Right atrium auricular region (tissue), 2 donors: ENCODE results near the gene CMTR1. TPM values are rescaled to one million over a fixed set of nuclear protein-coding genes. Genes with fewer than 3 reads are reported as not detected.

Experiments used
- DNase-seq: peaks from one replicate; pipeline ENCODE4 v3.0.0-alpha.2; 2019; ENCODE audit warnings: low spot score
- H3K27ac ChIP-seq, 2 donors: fragments of 200-600 bp; sonication (generic); 1 replicate in 1 of 2; 2 replicates in 1 of 2; pipeline ENCODE4 v1.5.1; 2016 to 2019
- H3K27me3 ChIP-seq, 2 donors: fragments of 200-600 bp; sonication (generic); one replicate each; pipeline versions ENCODE4 v1.5.1 to v1.6.0; 2017 to 2019
- H3K36me3 ChIP-seq: fragments of 200-600 bp; sonication (generic); one replicate; pipeline ENCODE4 v1.5.1; 2016
- H3K4me1 ChIP-seq, 2 donors: fragments of 200-600 bp; sonication (generic); one replicate each; pipeline versions ENCODE4 v1.5.1 to v1.6.0; 2017 to 2019
- H3K4me3 ChIP-seq, 2 donors: fragments of 200-600 bp; sonication (generic); 1 replicate in 1 of 2; 2 replicates in 1 of 2; pipeline ENCODE4 v1.5.1; 2017 to 2019; ENCODE audit warnings: mild to moderate bottlenecking in 1 of 2, moderate library complexity in 1 of 2
- H3K9me3 ChIP-seq, 2 donors: fragments of 200-600 bp; sonication (generic); one replicate each; pipeline ENCODE4 v1.5.1; 2019
- total RNA-seq, 2 donors: library from RNA; depleted of rRNA; stranded (reverse); fragments of >200 nt; gene quantifications; one replicate each; pipeline ENCODE4 v1.1.0, GENCODE V29; 2016
- TF ChIP-seq, protein P1 (sequence below), 2 donors: fragments of 200-600 bp; sonication (generic); IDR thresholded peaks; one replicate each; pipeline ENCODE4 v1.5.1; 2019; ENCODE audit warnings: antibody characterized with exemption in 2 of 2

The CMTR1 gene
- total RNA-seq, 2 donors from 2014 or later: 20.4 to 21.1 TPM

DNA sequence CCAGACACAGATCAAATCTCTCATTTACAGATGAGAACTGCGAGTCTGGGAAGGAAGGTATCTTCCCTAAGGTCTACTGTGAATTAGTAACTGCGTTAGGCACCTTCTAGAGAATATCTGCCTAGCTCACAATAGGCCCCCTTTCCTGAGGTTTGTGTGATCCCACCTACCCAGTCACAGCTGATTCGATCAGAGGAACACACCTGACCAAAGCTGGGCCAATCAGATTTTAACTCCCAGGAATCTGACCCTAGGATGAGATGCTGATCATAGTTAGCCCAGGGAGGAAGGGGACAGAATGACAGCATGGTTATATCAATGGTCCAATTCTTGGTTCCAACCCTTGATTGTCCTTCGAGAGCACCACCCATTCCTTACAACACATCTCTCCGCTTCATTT is 74.1 kb downstream of the CMTR1 start:
- no peaks in the 10 kb centered on the region for H3K9me3 ChIP-seq
- H3K27ac ChIP-seq: no peak overlapping the region
- TF ChIP-seq, protein P1, sequence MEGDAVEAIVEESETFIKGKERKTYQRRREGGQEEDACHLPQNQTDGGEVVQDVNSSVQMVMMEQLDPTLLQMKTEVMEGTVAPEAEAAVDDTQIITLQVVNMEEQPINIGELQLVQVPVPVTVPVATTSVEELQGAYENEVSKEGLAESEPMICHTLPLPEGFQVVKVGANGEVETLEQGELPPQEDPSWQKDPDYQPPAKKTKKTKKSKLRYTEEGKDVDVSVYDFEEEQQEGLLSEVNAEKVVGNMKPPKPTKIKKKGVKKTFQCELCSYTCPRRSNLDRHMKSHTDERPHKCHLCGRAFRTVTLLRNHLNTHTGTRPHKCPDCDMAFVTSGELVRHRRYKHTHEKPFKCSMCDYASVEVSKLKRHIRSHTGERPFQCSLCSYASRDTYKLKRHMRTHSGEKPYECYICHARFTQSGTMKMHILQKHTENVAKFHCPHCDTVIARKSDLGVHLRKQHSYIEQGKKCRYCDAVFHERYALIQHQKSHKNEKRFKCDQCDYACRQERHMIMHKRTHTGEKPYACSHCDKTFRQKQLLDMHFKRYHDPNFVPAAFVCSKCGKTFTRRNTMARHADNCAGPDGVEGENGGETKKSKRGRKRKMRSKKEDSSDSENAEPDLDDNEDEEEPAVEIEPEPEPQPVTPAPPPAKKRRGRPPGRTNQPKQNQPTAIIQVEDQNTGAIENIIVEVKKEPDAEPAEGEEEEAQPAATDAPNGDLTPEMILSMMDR (IDR thresholded peaks at IDR 0.05): no peak
- H3K4me1 ChIP-seq: no peaks in the 10 kb centered on the region
- DNase-seq: no peak
- H3K36me3 ChIP-seq: no peaks in the 10 kb centered on the region
- no peak overlapping the region for H3K4me3 ChIP-seq
- H3K27me3 ChIP-seq: no peaks in the 10 kb centered on the region

DNA sequence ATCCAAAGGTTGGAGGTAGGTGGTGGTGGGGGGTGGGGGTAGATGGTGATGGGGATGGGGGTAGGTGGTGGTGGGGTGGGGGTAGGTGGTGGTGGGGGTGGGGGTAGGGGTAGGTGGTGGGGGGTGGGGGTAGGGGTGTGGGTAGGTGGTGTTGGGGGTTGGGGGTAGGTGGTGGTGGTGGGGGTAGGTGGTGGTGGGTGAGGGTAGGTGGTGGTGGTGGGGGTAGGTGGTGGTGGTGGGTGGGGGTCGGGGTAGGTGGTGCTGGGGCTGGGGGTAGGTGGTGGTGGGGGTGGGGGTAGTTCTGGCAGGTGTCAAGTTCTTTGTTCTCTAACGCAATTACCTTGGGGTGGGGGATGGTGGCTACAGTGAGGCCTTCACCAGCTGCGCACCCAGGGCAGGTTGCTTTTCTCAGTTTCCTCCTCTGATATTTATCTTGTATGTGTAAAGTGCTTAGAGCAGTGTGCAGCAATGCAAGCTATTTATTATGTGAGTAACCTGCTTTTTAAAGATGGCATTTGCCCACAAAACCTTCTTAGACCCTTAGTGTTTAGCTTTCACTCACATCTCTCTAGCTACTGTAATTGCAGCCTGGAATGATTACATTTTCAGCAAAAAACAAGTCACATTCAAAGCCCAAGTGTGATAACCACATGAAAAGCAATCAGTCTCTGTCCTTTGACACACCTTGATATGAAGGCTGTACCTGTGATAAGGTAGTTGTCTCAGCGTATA is 74.8 kb downstream of the CMTR1 start:
- Histone ChIP-seq H3K36me3 (no peaks in the 10 kb centered on the region), H3K4me1 (no peaks in the 10 kb centered on the region), H3K27me3 (no peaks in the 10 kb centered on the region), H3K4me3 (no peak overlapping the region), H3K9me3 (no peaks in the 10 kb centered on the region), H3K27ac (no peak overlapping the region)
- DNase-seq: no peak
- TF ChIP-seq, protein P1 (IDR thresholded peaks at IDR 0.05): no peak

DNA sequence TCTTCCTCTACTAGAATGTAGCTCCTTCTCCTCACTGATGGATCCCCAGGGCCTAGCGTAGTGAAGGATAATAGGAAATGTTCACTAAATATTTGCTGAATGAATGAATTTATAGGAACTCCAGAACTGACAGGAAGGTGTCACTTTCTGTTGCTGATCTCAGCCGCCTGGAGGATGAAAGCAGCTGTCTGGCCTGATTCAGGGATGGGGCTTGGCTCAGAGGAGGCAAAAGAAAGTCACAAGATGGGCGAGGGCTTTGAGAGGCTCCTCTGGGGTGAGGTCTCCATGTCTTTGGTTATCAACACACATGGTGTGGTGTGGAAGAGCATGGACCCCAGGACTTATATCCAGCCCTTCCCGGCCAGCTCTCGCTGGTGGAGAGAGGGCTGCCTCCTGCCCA is 78.2 kb downstream of the CMTR1 start:
- H3K9me3 ChIP-seq: no peaks in the 10 kb centered on the region

DNA sequence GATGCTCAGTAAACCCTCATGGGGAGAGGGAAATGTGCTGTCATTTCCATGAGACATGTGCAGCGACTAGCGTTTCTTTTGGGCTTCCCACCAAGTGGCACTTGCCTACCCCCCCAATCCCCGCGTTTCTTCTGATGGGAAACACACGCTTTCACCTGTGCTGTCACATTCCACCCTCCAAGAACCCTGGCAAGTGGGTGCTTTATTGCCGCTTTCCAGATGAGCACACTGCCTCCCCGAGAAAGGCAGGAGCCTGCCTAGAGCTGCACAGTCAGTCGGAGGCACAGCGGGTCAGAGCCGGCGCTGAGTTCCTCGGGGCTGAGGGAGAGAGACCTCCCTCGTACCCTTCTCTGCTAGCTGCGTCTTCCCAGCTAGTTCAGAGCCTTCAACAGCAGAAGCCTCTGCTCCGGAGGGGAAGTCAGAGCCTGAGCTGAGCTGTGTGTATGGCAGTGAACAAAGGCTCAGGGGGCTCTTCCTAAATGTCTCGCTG is 78.9 kb downstream of the CMTR1 start:
- Histone ChIP-seq H3K27ac (no peak overlapping the region), H3K9me3 (no peaks in the 10 kb centered on the region), H3K36me3 (no peaks in the 10 kb centered on the region), H3K4me1 (peaks cover 0 to 12% of the 10 kb centered on the region in 2 donors), H3K27me3 (no peaks in the 10 kb centered on the region), H3K4me3 (no peak overlapping the region)
- TF ChIP-seq, protein P1 (IDR thresholded peaks at IDR 0.05): no peak
- DNase-seq: no peak

More for the DNA sequence above, 78.2 kb downstream of the CMTR1 start:
- DNase-seq: no peak
- H3K27ac ChIP-seq: no peak overlapping the region
- no peaks in the 10 kb centered on the region for H3K27me3 ChIP-seq
- TF ChIP-seq, protein P1 (IDR thresholded peaks at IDR 0.05): no peak
- H3K4me1 ChIP-seq: peaks cover 0 to 7% of the 10 kb centered on the region in 2 donors
- H3K36me3 ChIP-seq: no peaks in the 10 kb centered on the region
- no peak overlapping the region for H3K4me3 ChIP-seq

DNA sequence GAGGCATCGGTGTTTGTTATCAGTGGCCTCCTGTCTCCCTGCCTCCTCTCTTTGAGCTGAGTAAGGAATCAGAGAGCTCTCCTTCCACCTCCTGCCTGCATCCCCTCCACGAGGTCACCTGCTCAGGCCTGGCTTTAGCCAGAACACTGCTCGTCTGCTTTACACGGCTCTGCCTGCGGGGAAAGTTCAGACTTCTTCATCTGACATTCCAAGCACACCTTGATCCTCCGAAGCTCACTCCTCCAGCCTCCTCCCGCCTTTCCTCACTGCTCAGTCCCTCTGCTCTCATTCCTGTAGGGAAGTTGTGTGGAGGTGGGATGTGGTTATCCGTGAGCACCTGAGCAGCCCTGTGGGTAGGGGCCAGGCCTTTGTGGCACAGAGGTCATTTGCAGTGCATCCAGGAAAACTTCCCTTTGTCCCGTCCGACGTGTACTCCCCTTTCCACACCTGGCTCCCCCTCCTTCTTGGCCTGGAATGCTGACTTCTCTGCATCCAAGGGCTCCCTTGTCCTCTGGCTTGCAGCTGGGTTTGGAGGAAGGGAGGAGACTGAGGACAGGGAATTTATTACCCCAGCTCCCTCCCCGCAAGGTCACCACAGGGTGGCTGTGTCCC is 79.5 kb downstream of the CMTR1 start:
- peaks cover 0 to 12% of the 10 kb centered on the region in 2 donors for H3K4me1 ChIP-seq
- H3K9me3 ChIP-seq: no peaks in the 10 kb centered on the region
- TF ChIP-seq, protein P1 (IDR thresholded peaks at IDR 0.05): no peak
- H3K27me3 ChIP-seq: no peaks in the 10 kb centered on the region
- DNase-seq: no peak
- H3K36me3 ChIP-seq: no peaks in the 10 kb centered on the region
- H3K27ac ChIP-seq: no peak overlapping the region
- no peak overlapping the region for H3K4me3 ChIP-seq
